GM12878 (cell line): ENCODE results near the gene CBFA2T3. TPM values are rescaled to one million over a fixed set of nuclear protein-coding genes. Genes with fewer than 3 reads are reported as not detected.

Experiments
- CEBPZ ChIP-seq: fragments of 150-350 bp; IDR thresholded peaks from 2 replicates; pipeline ENCODE4 v1.6.1; 2016; ENCODE audit warnings: low read depth, low read length
- CUX1 ChIP-seq: IDR thresholded peaks from 2 replicates; pipeline ENCODE4 v1.6.1; 2012; ENCODE audit warnings: improper control_type of control experiment, low read depth, low read length; ENCODE audit not compliant: insufficient replicate concordance
- NR2C2 ChIP-seq: IDR thresholded peaks from 2 replicates; pipeline ENCODE4 v1.6.1; 2011; ENCODE audit warnings: borderline replicate concordance, low read depth; ENCODE audit not compliant: control insufficient read depth, insufficient read length
- RAD21 ChIP-seq: IDR thresholded peaks from 2 replicates; pipeline ENCODE4 v1.6.1; 2011; ENCODE audit warnings: mild to moderate bottlenecking, low read depth, low read length, moderate library complexity; ENCODE audit not compliant: insufficient read depth
- SMAD5 ChIP-seq: IDR thresholded peaks from 2 replicates; pipeline ENCODE4 v1.6.1; 2016; ENCODE audit warnings: antibody characterized with exemption, low read depth
- ZNF592 ChIP-seq: fragments of 450-650 bp; IDR thresholded peaks from 2 replicates; pipeline ENCODE4 v1.6.1; 2017; ENCODE audit warnings: mild to moderate bottlenecking, moderate library complexity
- polyA plus RNA-seq, 11 experiments: library from polyadenylated mRNA; depleted of rRNA in 4 of 11; unstranded in 6 of 11; stranded (reverse) in 5 of 11; fragments of >200 nt; fragmentation: Nextera tagmentation in 4 of 11; fragmentation: Illumina TruSeq in 1 of 11; extraction: Ambion mirVana in 4 of 11; extraction: Trizol in 1 of 11; gene quantifications; 1 replicate in 1 of 11; 2 replicates in 10 of 11; pipeline versions ENCODE4 v1.2.1 to v1.2.3, GENCODE V29; 2011 to 2016; ENCODE audit warnings: inconsistent platforms in 2 of 11, missing spikeins in 2 of 11, low read depth in 1 of 11
- total RNA-seq, 4 experiments: library from RNA; depleted of rRNA in 3 of 4; stranded (reverse); fragments of >200 nt in 3 of 4; fragmentation: Illumina TruSeq in 1 of 4; extraction: Trizol in 1 of 4; gene quantifications; 2 replicates each; pipeline versions ENCODE4 v1.2.1 to v1.2.3, GENCODE V29; 2013 to 2021

The CBFA2T3 gene
- total and polyA plus RNA-seq, 10 of the 15 experiments (the other 5 are each of a cell fraction or from before 2014, with no cell fraction given), result 0.69 to 42.6 (median 4.5) TPM

GRCh38 chr16:88967830-88968588 is 9.0 kb downstream of the CBFA2T3 start (continued):
- no peak for TF ChIP-seq NR2C2
- TF ChIP-seq CEBPZ, result no peak
- TF ChIP-seq RAD21, result no peak; the same call in 1 of the 2 replicates
- no peak for TF ChIP-seq ZNF592
- TF ChIP-seq SMAD5, result no peak
- TF ChIP-seq CUX1, result peak; percentile 15
